DND-41 (cell line): ENCODE measurements around the gene ZDHHC14.

Experiments used
- ATAC-seq: fragments of 200-7000 bp; cut with Tn5 transposase; 3 replicates; pipeline ENCODE4 v1.9.1; 2021; ENCODE audit warnings: low read depth; ENCODE audit not compliant: insufficient read depth
- DNase-seq: peaks from one replicate; pipeline ENCODE4 v3.0.0-alpha.2; 2020
- H2AFZ ChIP-seq: 2 replicates; pipeline ENCODE4 v1.6.0; 2012; ENCODE audit warnings: low read depth, low read length
- H3K27ac ChIP-seq: 2 replicates; pipeline ENCODE4 v1.5.1; 2012; ENCODE audit warnings: low read length, inconsistent platforms
- H3K27me3 ChIP-seq: fragments of 200-600 bp; sonication (generic); 2 replicates; pipeline ENCODE4 v1.6.0; 2012; ENCODE audit warnings: low read length, mild to moderate bottlenecking, inconsistent platforms; ENCODE audit not compliant: insufficient read depth, poor library complexity
- H3K36me3 ChIP-seq: 2 replicates; pipeline ENCODE4 v1.5.1; 2012; ENCODE audit warnings: low read length, inconsistent platforms; ENCODE audit not compliant: insufficient read depth
- H3K4me1 ChIP-seq: 2 replicates; pipeline ENCODE4 v1.5.1; 2012; ENCODE audit warnings: mild to moderate bottlenecking, low read length; ENCODE audit not compliant: insufficient read depth
- H3K4me2 ChIP-seq: 2 replicates; pipeline ENCODE4 v1.6.0; 2012; ENCODE audit warnings: mild to moderate bottlenecking, moderate library complexity, low read length, inconsistent platforms; ENCODE audit not compliant: insufficient read depth
- H3K4me3 ChIP-seq, 2 experiments: fragments of 200-600 bp in 1 of 2; shearing (Covaris generic) in 1 of 2; 2 replicates each; pipeline ENCODE4 v1.5.1; 2012 to 2016; ENCODE audit warnings: inconsistent platforms in 2 of 2, low read length in 2 of 2, mild to moderate bottlenecking in 2 of 2, low read depth in 1 of 2, moderate library complexity in 1 of 2
- H3K79me2 ChIP-seq: 2 replicates; pipeline ENCODE4 v1.6.0; 2012; ENCODE audit warnings: low read length, inconsistent platforms; ENCODE audit not compliant: insufficient read depth
- H3K9ac ChIP-seq: 2 replicates; pipeline ENCODE4 v1.6.0; 2012; ENCODE audit warnings: low read depth, mild to moderate bottlenecking, inconsistent platforms, low read length, moderate library complexity
- H3K9me3 ChIP-seq: 2 replicates; pipeline ENCODE4 v1.5.1; 2012; ENCODE audit warnings: low read length, moderate library complexity, mild to moderate bottlenecking, inconsistent platforms; ENCODE audit not compliant: insufficient read depth, severe bottlenecking
- H4K20me1 ChIP-seq: 2 replicates; pipeline ENCODE4 v1.6.0; 2012; ENCODE audit warnings: low read length; ENCODE audit not compliant: insufficient read depth
- CTCF ChIP-seq: IDR thresholded peaks from 2 replicates; pipeline ENCODE4 v1.5.1; 2012; ENCODE audit warnings: borderline replicate concordance, low read length, moderate library complexity, mild to moderate bottlenecking; ENCODE audit not compliant: poor library complexity, severe bottlenecking; ENCODE audit errors: extremely low read depth
- EZH2 ChIP-seq: IDR thresholded peaks from 3 replicates; pipeline ENCODE4 v1.6.1; 2012; ENCODE audit warnings: borderline replicate concordance, low read depth, mild to moderate bottlenecking, moderate library complexity, low read length, inconsistent platforms; ENCODE audit not compliant: severe bottlenecking

ZDHHC14 gene

GRCh38 chr6:157483770-157484169 is 102.8 kb downstream of the ZDHHC14 start:
- ATAC-seq (no peak), DNase-seq (no peak)

GRCh38 chr6:157484181-157484580 is 103.2 kb downstream of the ZDHHC14 start:
- no peak overlapping the region for H3K4me3 ChIP-seq
- ATAC-seq: no peak
- H3K9ac ChIP-seq: no peak overlapping the region
- no peak overlapping the region for H3K4me2 ChIP-seq
- H3K4me1 ChIP-seq: no peaks in the 10 kb centered on the region
- no peak overlapping the region for H3K27ac ChIP-seq
- H4K20me1 ChIP-seq: no peaks in the 10 kb centered on the region
- peaks cover 12% of the 10 kb centered on the region for H3K27me3 ChIP-seq
- no peak for DNase-seq
- no peaks in the 10 kb centered on the region for H3K36me3 ChIP-seq
- H2AFZ ChIP-seq: no peak overlapping the region
- TF ChIP-seq CTCF: no peak
- no peak for TF ChIP-seq EZH2
- no peaks in the 10 kb centered on the region for H3K79me2 ChIP-seq
- no peaks in the 10 kb centered on the region for H3K9me3 ChIP-seq

More at GRCh38 chr6:157483770-157484169, 102.8 kb downstream of the ZDHHC14 start:
- Histone ChIP-seq H3K79me2 (no peaks in the 10 kb centered on the region), H3K4me3 (no peak overlapping the region), H3K27ac (no peak overlapping the region), H2AFZ (no peak overlapping the region), H3K9ac (no peak overlapping the region), H3K36me3 (no peaks in the 10 kb centered on the region), H3K27me3 (peaks cover 8% of the 10 kb centered on the region), H3K4me2 (no peak overlapping the region), H3K4me1 (no peaks in the 10 kb centered on the region), H3K9me3 (no peaks in the 10 kb centered on the region), H4K20me1 (no peaks in the 10 kb centered on the region)
- TF ChIP-seq EZH2: no peak
- no peak for TF ChIP-seq CTCF

GRCh38 chr6:157486572-157486971 is 105.6 kb downstream of the ZDHHC14 start:
- no peak overlapping the region for H3K4me2 ChIP-seq
- H3K27me3 ChIP-seq: peaks cover 28% of the 10 kb centered on the region
- H3K36me3 ChIP-seq: no peaks in the 10 kb centered on the region
- H3K9me3 ChIP-seq: no peaks in the 10 kb centered on the region
- no peaks in the 10 kb centered on the region for H4K20me1 ChIP-seq
- peak; percentile 50; the same call in 1 of the 3 replicates for ATAC-seq
- no peaks in the 10 kb centered on the region for H3K79me2 ChIP-seq
- H3K4me1 ChIP-seq: no peaks in the 10 kb centered on the region
- no peak for TF ChIP-seq CTCF
- TF ChIP-seq EZH2: no peak
- no peak overlapping the region for H3K27ac ChIP-seq
- H2AFZ ChIP-seq: no peak overlapping the region
- DNase-seq: no peak
- H3K4me3 ChIP-seq: no peak overlapping the region
- H3K9ac ChIP-seq: no peak overlapping the region

GRCh38 chr6:157487110-157487773 is 106.3 kb downstream of the ZDHHC14 start:
- no peaks in the 10 kb centered on the region for H3K4me1 ChIP-seq
- peaks cover 31% of the 10 kb centered on the region for H3K27me3 ChIP-seq
- no peak for TF ChIP-seq EZH2
- TF ChIP-seq CTCF: no peak
- H3K79me2 ChIP-seq: no peaks in the 10 kb centered on the region
- no peak overlapping the region for H3K27ac ChIP-seq
- no peak overlapping the region for H3K4me2 ChIP-seq
- no peak overlapping the region for H3K4me3 ChIP-seq
- no peaks in the 10 kb centered on the region for H3K36me3 ChIP-seq
- no peaks in the 10 kb centered on the region for H3K9me3 ChIP-seq
- no peaks in the 10 kb centered on the region for H4K20me1 ChIP-seq
- H3K9ac ChIP-seq: no peak overlapping the region
- no peak overlapping the region for H2AFZ ChIP-seq
- ATAC-seq (no peak), DNase-seq (no peak)
